ENCODE measurements around the gene EPHX1. TPM values are rescaled to one million over a fixed set of nuclear protein-coding genes. Genes with fewer than 3 reads are reported as not detected.

Gene EPHX1
- polyA plus RNA-seq, 2 of the 4 experiments (the other 2 are of a cell fraction): 150 to 252 TPM

GRCh38 chr1:225845571-225846259, 35.8 kb downstream of the EPHX1 start (continued):
- TF ChIP-seq CTCF (IDR thresholded peaks at IDR 0.05) (peak; percentile 66), ZC3H11A (IDR thresholded peaks at IDR 0.05) (no peak), MAZ (IDR thresholded peaks at IDR 0.05; ENCODE audit: borderline replicate concordance, low read depth, low read length) (peak; percentile 84; the same call in 1 of the 2 replicates), ATOH8 (CRISPR knock-in tag; IDR thresholded peaks at IDR 0.05; ENCODE audit: low read depth) (no peak), NPAS2 (CRISPR knock-in tag; IDR thresholded peaks at IDR 0.05; ENCODE audit: borderline replicate concordance) (no peak), NR3C1 (IDR thresholded peaks at IDR 0.05) (no peak), POLR2A (IDR thresholded peaks at IDR 0.05; ENCODE audit: low read length) (no peak), BHLHE40 (IDR thresholded peaks at IDR 0.05; ENCODE audit: low read depth, low read length) (no peak), CBX2 (IDR thresholded peaks at IDR 0.05; ENCODE audit: borderline replicate concordance, low read depth) (no peak)

DNA sequence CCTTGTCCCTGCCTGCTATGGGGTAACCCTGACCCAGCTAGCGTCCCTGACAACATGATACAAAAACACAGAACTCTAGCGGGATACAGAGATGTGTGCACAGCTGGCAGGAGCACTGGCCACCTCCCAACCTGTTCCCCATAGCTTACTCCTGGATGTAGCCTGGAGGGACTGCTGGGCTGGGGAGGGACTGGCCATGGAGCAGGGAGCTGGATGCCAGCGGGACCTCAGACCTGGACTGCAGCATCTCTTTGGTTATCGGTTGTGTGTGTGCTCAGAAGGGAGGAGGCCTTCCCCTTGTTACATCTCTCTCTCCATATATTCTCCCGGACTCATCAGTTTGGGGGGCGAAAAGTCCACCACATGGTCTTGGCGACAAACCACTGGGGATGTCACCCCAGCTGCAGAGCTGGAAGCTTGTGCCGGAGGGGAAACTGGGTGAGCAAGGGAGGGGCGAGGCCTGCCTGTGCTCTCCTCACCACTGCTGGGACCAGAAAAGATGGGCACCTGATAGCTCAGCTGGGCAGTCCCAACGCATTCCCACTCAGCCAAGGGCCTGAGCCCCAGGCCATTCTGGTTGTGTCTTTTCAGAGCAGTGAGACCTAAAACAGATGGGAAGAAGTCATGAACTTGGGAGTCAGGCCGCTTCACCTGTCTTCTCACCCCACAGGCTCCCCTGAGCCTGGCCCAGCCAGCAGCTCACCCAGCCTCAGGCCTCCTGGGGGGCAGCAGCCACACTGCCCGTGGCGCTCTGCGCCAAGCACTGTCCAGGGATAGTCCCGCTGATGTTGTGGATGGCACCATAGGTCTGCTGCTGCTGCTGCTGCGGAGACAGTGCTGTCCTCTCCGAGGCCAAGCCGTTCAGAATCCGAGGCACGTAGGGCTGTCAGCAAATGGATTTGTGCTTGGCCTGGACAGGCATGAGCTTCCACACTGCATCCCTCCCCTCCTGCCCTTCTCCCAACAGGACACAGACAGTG, 36.7 kb downstream of the EPHX1 start:
- FAIRE-seq: no peak
- 90% methylated on average over 18 of the region's 20 CpGs for WGBS (ENCODE audit: missing lambda C conversion rate)

More for the DNA sequence above, 36.7 kb downstream of the EPHX1 start:
- no peak for ATAC-seq
- no peak overlapping the region for H3K4me3 ChIP-seq
- peaks cover 6% of the 10 kb centered on the region; the same call in 1 of the 3 replicates for H3K4me1 ChIP-seq
- H3K4me2 ChIP-seq: no peak overlapping the region
- H3K27ac ChIP-seq: no peak overlapping the region
- H3K9me3 ChIP-seq: no peaks in the 10 kb centered on the region
- TF ChIP-seq CHD2 (IDR thresholded peaks at IDR 0.05; ENCODE audit: low read length, partially characterized antibody) (no peak), CHD4 (IDR thresholded peaks at IDR 0.05; ENCODE audit: borderline replicate concordance) (no peak), HDAC2 (IDR thresholded peaks at IDR 0.05) (no peak), SREBF2 (IDR thresholded peaks at IDR 0.05) (no peak), EP300 (IDR thresholded peaks at IDR 0.05) (no peak), MYC (IDR thresholded peaks at IDR 0.05; ENCODE audit: borderline replicate concordance, low read length) (no peak), HOXB5 (CRISPR knock-in tag; IDR thresholded peaks at IDR 0.05) (no peak), FOSB (CRISPR knock-in tag; IDR thresholded peaks at IDR 0.05) (no peak), HEYL (CRISPR knock-in tag; IDR thresholded peaks at IDR 0.05) (no peak), RNF2 (IDR thresholded peaks at IDR 0.05; ENCODE audit: borderline replicate concordance, low read depth) (no peak), NR3C1 (IDR thresholded peaks at IDR 0.05) (no peak), JUN (IDR thresholded peaks at IDR 0.05) (no peak), ATOH8 (CRISPR knock-in tag; IDR thresholded peaks at IDR 0.05; ENCODE audit: low read depth) (no peak), RCOR1 (IDR thresholded peaks at IDR 0.05; ENCODE audit: low read depth, low read length) (no peak), ZC3H11A (IDR thresholded peaks at IDR 0.05) (no peak)
- TF ChIP-seq, protein P1, sequence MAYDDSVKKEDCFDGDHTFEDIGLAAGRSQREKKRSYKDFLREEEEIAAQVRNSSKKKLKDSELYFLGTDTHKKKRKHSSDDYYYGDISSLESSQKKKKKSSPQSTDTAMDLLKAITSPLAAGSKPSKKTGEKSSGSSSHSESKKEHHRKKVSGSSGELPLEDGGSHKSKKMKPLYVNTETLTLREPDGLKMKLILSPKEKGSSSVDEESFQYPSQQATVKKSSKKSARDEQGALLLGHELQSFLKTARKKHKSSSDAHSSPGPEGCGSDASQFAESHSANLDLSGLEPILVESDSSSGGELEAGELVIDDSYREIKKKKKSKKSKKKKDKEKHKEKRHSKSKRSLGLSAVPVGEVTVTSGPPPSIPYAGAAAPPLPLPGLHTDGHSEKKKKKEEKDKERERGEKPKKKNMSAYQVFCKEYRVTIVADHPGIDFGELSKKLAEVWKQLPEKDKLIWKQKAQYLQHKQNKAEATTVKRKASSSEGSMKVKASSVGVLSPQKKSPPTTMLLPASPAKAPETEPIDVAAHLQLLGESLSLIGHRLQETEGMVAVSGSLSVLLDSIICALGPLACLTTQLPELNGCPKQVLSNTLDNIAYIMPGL (CRISPR knock-in tag; IDR thresholded peaks at IDR 0.05; ENCODE audit: borderline replicate concordance): no peak
- TF ChIP-seq, protein P2, sequence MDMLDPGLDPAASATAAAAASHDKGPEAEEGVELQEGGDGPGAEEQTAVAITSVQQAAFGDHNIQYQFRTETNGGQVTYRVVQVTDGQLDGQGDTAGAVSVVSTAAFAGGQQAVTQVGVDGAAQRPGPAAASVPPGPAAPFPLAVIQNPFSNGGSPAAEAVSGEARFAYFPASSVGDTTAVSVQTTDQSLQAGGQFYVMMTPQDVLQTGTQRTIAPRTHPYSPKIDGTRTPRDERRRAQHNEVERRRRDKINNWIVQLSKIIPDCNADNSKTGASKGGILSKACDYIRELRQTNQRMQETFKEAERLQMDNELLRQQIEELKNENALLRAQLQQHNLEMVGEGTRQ (IDR thresholded peaks at IDR 0.05): no peak
- TF ChIP-seq, protein P3, sequence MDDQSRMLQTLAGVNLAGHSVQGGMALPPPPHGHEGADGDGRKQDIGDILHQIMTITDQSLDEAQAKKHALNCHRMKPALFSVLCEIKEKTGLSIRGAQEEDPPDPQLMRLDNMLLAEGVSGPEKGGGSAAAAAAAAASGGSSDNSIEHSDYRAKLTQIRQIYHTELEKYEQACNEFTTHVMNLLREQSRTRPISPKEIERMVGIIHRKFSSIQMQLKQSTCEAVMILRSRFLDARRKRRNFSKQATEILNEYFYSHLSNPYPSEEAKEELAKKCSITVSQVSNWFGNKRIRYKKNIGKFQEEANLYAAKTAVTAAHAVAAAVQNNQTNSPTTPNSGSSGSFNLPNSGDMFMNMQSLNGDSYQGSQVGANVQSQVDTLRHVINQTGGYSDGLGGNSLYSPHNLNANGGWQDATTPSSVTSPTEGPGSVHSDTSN (IDR thresholded peaks at IDR 0.05): no peak
- ChIA-PET POLR2A (interaction anchor here (0.5 kb wide), 1 partner anchor 67 kb away, joined by 3 read pairs; no protein-coding TSS in a partner anchor), CTCF (interaction anchor here (0.6 to 3.0 kb wide), 24 partner anchors 12 to 374 kb away, joined by 3 to 30 read pairs (median 6); partner anchors contain the start of genes EPHX1 and SRP9)
- DNase-seq (ENCODE audit: low read depth in 1 of 2, low spot score in 1 of 2): no peak

Data from A549 (cell line).